Progenitor cell of endocrine pancreas (in vitro differentiated cells): Measurements from ENCODE around the gene ZNF174. TPM values are rescaled to one million over a fixed set of nuclear protein-coding genes. Genes with fewer than 3 reads are reported as not detected.

Experiments
- DNase-seq: peaks from one replicate; pipeline ENCODE4 v3.0.0; 2021; ENCODE audit warnings: low spot score; ENCODE audit not compliant: unreplicated experiment
- H3K27ac Mint-ChIP-seq: 2 replicates; pipeline ENCODE4 v1.8.0; 2021; ENCODE audit warnings: mild to moderate bottlenecking, moderate library complexity, mixed read lengths
- H3K27me3 Mint-ChIP-seq: 2 replicates; pipeline ENCODE4 v1.8.0; 2021; ENCODE audit warnings: mixed read lengths
- H3K36me3 Mint-ChIP-seq: 2 replicates; pipeline ENCODE4 v1.8.0; 2022; ENCODE audit warnings: mixed read lengths; ENCODE audit not compliant: insufficient read depth
- H3K4me1 Mint-ChIP-seq: 2 replicates; pipeline ENCODE4 v1.8.0; 2021; ENCODE audit warnings: low read depth, mixed read lengths
- H3K4me3 Mint-ChIP-seq: 2 replicates; pipeline ENCODE4 v1.8.0; 2021; ENCODE audit warnings: low read depth, mild to moderate bottlenecking, moderate library complexity, mixed read lengths
- H3K9me3 Mint-ChIP-seq: 2 replicates; pipeline ENCODE4 v1.8.0; 2021; ENCODE audit warnings: low read depth, mixed read lengths
- total RNA-seq: library from RNA; stranded (reverse); gene quantifications from 2 replicates; pipeline ENCODE4 v1.2.1, GENCODE V29; 2021
- TF ChIP-seq, protein P1 (sequence below): fragments of 200-600 bp; sonication (generic); IDR thresholded peaks from one replicate; pipeline ENCODE4 v1.5.0; 2021; ENCODE audit warnings: antibody characterized with exemption, mild to moderate bottlenecking; ENCODE audit not compliant: unreplicated experiment

Gene ZNF174
- total RNA-seq, 1 donor from 2014 or later = 13.5 TPM

DNA sequence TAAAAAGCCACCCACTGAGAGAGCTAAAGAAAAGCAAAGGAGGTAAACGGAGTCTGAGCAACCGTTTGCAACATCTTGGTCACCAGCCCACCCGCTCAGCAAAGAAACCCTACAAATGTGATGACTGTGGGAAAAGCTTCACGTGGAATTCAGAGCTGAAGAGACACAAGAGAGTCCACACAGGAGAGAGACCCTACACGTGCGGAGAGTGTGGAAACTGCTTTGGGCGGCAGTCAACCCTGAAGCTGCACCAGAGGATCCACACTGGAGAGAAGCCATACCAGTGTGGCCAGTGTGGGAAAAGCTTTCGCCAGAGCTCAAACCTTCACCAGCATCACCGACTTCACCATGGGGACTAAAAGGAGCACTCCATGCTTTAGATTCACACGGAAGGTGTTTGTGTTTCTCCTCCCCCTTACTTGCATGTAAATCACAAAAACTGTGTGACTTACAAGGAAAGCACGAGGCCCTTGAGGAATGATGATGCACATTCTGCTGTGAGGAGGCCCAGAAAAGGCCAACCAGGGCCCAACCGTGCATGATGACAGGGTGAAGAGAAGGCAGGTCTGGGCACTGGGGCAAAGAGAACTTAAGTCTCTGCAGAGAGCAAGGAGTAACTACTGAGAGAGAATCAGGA lies 7.7 kb downstream of the ZNF174 start:
- Mint-ChIP-seq H3K4me3 (no peak overlapping the region), H3K36me3 (peaks cover 73% of the 10 kb centered on the region), H3K9me3 (peaks cover 59% of the 10 kb centered on the region), H3K27me3 (no peaks in the 10 kb centered on the region), H3K4me1 (no peaks in the 10 kb centered on the region), H3K27ac (no peak overlapping the region)
- TF ChIP-seq, protein P1, sequence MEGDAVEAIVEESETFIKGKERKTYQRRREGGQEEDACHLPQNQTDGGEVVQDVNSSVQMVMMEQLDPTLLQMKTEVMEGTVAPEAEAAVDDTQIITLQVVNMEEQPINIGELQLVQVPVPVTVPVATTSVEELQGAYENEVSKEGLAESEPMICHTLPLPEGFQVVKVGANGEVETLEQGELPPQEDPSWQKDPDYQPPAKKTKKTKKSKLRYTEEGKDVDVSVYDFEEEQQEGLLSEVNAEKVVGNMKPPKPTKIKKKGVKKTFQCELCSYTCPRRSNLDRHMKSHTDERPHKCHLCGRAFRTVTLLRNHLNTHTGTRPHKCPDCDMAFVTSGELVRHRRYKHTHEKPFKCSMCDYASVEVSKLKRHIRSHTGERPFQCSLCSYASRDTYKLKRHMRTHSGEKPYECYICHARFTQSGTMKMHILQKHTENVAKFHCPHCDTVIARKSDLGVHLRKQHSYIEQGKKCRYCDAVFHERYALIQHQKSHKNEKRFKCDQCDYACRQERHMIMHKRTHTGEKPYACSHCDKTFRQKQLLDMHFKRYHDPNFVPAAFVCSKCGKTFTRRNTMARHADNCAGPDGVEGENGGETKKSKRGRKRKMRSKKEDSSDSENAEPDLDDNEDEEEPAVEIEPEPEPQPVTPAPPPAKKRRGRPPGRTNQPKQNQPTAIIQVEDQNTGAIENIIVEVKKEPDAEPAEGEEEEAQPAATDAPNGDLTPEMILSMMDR = no peak
- no peak for DNase-seq

DNA sequence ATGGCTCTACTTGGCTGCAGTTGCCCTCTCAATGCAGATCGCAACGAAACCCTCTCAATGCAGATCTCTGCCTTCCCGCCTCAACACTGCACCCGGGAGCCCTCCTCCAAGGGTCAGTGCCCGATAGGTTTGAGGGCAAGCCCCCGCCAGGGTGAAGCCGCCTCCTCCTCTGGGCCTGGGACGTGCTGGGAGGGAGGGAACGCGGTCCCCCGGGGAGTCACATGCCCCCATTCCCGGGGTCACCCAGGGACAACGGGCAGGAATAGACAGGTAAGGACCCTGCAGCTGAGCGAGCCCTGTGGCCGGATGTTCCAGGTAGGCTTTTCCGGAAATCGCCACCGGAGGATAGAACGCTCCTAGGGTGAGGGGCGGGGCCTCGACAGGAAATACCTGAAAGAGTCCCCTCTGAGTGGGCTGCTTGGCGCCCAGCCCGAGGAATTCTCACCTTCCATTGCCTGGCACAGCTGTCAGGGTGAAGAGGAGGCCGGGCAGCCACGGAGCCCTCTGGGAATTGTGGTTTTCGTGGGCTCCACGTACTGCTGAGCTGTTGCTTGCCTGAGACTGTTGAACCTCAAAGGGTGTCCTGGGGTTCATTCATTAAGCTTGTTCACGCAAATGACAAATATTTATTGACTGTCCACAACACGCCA lies 12.8 kb downstream of the ZNF174 start:
- TF ChIP-seq, protein P1 = no peak
- H3K9me3 Mint-ChIP-seq = peaks cover 42% of the 10 kb centered on the region
- DNase-seq = no peak
- H3K4me1 Mint-ChIP-seq = no peaks in the 10 kb centered on the region
- H3K4me3 Mint-ChIP-seq = no peak overlapping the region
- H3K27me3 Mint-ChIP-seq = no peaks in the 10 kb centered on the region
- no peak overlapping the region for H3K27ac Mint-ChIP-seq
- peaks cover 36% of the 10 kb centered on the region for H3K36me3 Mint-ChIP-seq

DNA sequence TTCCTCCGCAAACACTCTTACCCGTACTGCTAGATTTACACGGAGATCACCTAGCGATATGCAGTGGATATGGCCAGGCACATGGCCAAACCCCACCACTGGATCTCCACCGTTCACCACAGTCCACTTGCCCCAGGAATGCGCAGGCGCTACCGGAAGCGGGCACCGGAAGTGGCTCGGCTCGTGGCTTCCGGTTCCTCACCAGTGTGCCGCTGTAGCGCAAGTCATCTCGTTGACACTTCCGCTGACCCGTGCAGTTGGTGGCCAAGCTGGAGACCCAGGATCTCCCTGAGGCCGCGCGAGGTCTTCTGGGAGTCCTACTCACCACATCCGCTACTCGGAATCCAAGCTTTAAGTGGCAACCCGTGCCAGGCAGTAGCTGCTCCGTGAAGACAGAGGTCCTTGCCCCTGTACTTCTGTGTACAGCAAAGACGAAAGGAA lies 30.8 kb downstream of the ZNF174 start:
- Mint-ChIP-seq H3K4me1 (peaks cover 2% of the 10 kb centered on the region), H3K9me3 (no peaks in the 10 kb centered on the region), H3K27me3 (no peaks in the 10 kb centered on the region), H3K27ac (no peak overlapping the region), H3K4me3 (no peak overlapping the region), H3K36me3 (peaks cover 4% of the 10 kb centered on the region)
- TF ChIP-seq, protein P1 = no peak
- no peak for DNase-seq

DNA sequence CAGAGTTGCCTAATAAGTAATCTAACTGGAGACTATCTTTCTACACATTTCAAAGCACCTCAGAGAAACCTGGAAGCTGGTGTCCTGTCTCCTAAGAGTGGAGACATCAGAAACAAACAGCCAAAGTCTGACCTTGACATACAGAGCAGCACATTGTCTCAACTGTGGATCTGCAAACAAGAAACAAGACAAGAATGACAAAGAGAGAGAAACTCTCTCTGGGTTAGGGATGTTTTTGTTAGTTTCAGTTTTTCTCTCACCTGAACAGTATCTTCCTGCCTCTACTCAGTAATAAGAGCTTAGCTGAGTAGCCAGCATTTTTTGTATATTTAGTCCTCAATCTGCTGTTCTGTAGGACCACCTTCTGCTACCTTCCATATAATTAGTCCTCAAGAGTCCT lies 33.4 kb downstream of the ZNF174 start:
- H3K4me3 Mint-ChIP-seq = no peak overlapping the region
- TF ChIP-seq, protein P1 = no peak
- peaks cover 2% of the 10 kb centered on the region for H3K4me1 Mint-ChIP-seq
- H3K27me3 Mint-ChIP-seq = no peaks in the 10 kb centered on the region
- H3K36me3 Mint-ChIP-seq = peaks cover 5% of the 10 kb centered on the region
- H3K9me3 Mint-ChIP-seq = peaks cover under 1% of the 10 kb centered on the region
- DNase-seq = no peak
- no peak overlapping the region for H3K27ac Mint-ChIP-seq

DNA sequence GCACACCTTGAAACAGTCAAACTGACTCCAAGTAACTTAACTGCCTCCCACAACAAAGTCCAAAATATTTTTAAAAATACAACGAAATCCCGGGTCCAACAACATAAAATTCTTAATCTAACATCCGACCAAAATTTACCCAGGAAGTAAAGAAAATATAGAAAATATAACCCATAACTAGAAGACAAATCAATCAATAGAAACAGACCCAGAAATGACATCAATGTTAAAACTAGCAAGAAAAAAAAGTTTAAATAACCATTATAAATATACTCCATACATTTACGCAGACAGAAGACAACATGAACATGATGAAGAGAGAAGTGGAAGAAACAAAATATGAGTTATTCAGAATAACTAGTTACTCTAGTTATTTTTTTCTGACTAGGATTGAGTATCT lies 38.6 kb downstream of the ZNF174 start:
- Mint-ChIP-seq H3K4me1 (peaks cover 5% of the 10 kb centered on the region), H3K36me3 (peaks cover 17% of the 10 kb centered on the region), H3K27me3 (no peaks in the 10 kb centered on the region), H3K4me3 (no peak overlapping the region), H3K27ac (no peak overlapping the region), H3K9me3 (peaks cover 11% of the 10 kb centered on the region)
- TF ChIP-seq, protein P1 = no peak
- no peak for DNase-seq
